ENCODE data around the gene PBRM1.

DNA sequence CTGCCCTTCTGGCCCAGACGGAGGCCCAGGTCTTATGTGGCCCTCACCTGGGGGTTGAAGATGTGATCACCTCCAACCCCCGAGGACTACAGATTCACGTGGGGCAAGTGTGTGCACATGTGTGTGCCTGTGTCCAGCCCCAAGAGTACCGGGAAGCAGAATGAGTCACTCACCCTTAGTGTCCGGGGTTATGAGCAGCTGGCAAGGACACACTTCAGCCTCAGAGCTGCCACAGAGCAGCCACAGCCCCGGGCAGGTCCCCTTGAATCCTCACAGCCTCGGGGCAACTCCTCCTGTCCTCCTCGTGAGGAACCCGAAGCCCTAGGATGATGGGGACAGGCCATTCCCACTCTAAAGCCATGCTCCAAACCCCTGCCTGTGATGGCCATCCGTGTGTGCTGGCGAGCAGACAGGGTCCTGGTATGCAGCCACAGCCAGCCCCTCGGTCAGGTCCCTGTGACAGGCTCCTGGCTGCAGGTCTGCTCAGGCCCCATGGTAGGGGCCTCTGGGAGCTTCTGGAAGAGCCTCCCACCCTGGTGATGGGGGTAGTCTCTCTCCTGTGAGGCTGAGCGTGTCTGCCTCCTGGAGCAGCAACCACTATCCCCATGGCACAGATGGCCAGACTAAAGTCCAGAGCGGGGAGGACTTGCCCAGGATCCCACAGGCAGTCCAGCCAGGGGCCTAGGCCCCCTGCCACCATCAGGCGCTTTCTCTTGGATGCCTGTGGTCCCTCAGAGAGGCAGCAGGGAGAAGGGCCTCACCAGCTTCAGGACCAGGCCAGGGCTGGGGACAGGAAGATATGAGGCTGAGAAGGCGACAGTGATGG, 189.7 kb downstream of the PBRM1 start:
- TF ChIP-seq POLR2AphosphoS5 (IDR thresholded peaks at IDR 0.05; ENCODE audit: low read depth, low read length): no peak
- no peak for TF ChIP-seq TAF1 (IDR thresholded peaks at IDR 0.05; ENCODE audit: borderline replicate concordance, low read depth, low read length)
- no peak for TF ChIP-seq POLR2A (IDR thresholded peaks at IDR 0.05; ENCODE audit: low read depth, low read length)
